ENCODE results near the gene POLR3GL.

POLR3GL gene

DNA sequence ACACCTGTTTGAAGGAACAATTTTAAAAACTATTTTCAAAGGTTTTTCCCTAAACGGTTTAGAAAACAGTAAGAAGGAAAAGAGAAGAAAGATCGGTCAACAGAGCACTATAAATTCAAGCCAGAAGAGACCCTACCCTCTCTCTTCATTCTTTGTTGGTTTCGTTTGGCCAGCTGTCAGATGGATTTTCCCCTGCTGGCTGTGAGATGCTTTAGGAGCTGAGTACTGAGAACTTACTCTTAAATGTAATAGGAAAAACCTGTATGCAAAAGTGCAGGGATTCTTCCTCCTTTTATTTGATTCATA, 33.2 kb downstream of the POLR3GL start:
- H3K4me3 ChIP-seq (ENCODE audit: insufficient read length, low read depth): no peak overlapping the region
- no peaks in the 10 kb centered on the region for H3K4me1 ChIP-seq (ENCODE audit: insufficient read depth, insufficient read length)
- peaks cover 24% of the 10 kb centered on the region for H3K36me3 ChIP-seq (ENCODE audit: insufficient read depth, insufficient read length, low read length)
- DNase-seq (ENCODE audit: low read depth, low spot score): no peak
- TF ChIP-seq SUZ12 (IDR thresholded peaks at IDR 0.05; ENCODE audit: extremely low read depth, insufficient read depth, insufficient read length): no peak
- no peak for TF ChIP-seq ZNF274 (IDR thresholded peaks at IDR 0.05; ENCODE audit: low read depth, low read length)
- no peak for TF ChIP-seq YY1 (IDR thresholded peaks at IDR 0.05; ENCODE audit: insufficient read depth, insufficient read length)
- H3K9me3 ChIP-seq (ENCODE audit: insufficient read depth, low read length): no peaks in the 10 kb centered on the region
- H3K9ac ChIP-seq (ENCODE audit: insufficient read length, low read depth): no peak overlapping the region
- no peaks in the 10 kb centered on the region for H3K27me3 ChIP-seq (ENCODE audit: insufficient read depth, insufficient read length)

GRCh38 chr1:145999321-146000024, 35.0 kb downstream of the POLR3GL start:
- Histone ChIP-seq H3K9ac (ENCODE audit: insufficient read length, low read depth) (peak overlapping the region; percentile 27), H3K9me3 (ENCODE audit: insufficient read depth, low read length) (no peaks in the 10 kb centered on the region), H3K27me3 (ENCODE audit: insufficient read depth, insufficient read length) (no peaks in the 10 kb centered on the region), H3K4me1 (ENCODE audit: insufficient read depth, insufficient read length) (no peaks in the 10 kb centered on the region), H3K4me3 (ENCODE audit: insufficient read length, low read depth) (no peak overlapping the region), H3K36me3 (ENCODE audit: insufficient read depth, insufficient read length, low read length) (peaks cover 6% of the 10 kb centered on the region)
- no peak for DNase-seq (ENCODE audit: low read depth, low spot score)
- TF ChIP-seq ZNF274 (IDR thresholded peaks at IDR 0.05; ENCODE audit: low read depth, low read length): no peak
- TF ChIP-seq YY1 (IDR thresholded peaks at IDR 0.05; ENCODE audit: insufficient read depth, insufficient read length): no peak
- TF ChIP-seq SUZ12 (IDR thresholded peaks at IDR 0.05; ENCODE audit: extremely low read depth, insufficient read depth, insufficient read length): no peak

GRCh38 chr1:146001709-146002108, 37.2 kb downstream of the POLR3GL start:
- no peak for TF ChIP-seq YY1 (IDR thresholded peaks at IDR 0.05; ENCODE audit: insufficient read depth, insufficient read length)
- no peak for TF ChIP-seq SUZ12 (IDR thresholded peaks at IDR 0.05; ENCODE audit: extremely low read depth, insufficient read depth, insufficient read length)
- no peak for TF ChIP-seq ZNF274 (IDR thresholded peaks at IDR 0.05; ENCODE audit: low read depth, low read length)
- no peak for DNase-seq (ENCODE audit: low read depth, low spot score)
- Histone ChIP-seq H3K9me3 (ENCODE audit: insufficient read depth, low read length) (no peaks in the 10 kb centered on the region), H3K36me3 (ENCODE audit: insufficient read depth, insufficient read length, low read length) (no peaks in the 10 kb centered on the region), H3K27me3 (ENCODE audit: insufficient read depth, insufficient read length) (no peaks in the 10 kb centered on the region), H3K4me1 (ENCODE audit: insufficient read depth, insufficient read length) (no peaks in the 10 kb centered on the region), H3K9ac (ENCODE audit: insufficient read length, low read depth) (no peak overlapping the region), H3K4me3 (ENCODE audit: insufficient read length, low read depth) (no peak overlapping the region)

DNA sequence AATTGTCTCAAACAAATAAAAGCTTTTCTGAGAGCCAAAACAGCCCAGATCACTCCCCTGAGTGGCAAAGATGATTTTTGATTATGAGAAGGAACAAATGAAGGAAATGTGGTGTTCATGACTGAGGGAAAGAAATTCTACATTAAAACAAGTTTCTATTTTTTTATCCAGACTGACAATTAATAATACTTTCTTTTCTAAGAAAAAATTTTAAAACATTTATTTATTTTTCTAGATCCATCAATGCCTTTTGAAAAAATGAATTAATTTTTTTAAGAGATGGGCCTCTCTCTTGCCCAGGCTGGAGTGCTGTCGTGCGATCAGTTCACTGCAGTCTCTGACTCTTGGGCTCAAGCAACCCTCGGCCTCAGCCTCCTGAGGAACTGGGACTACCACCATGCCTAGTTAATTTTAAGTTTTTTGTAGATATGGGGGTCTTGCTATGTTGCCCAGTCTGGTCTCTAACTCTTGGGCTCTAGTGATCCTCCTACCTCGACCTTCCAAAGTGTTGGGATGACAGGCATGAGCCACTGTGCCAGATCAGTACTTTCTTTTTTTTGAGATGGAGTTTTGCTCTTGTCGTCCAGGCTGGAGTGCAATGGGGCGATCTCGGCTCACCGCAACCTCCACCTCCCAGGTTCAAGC, 43.1 kb downstream of the POLR3GL start:
- Histone ChIP-seq H3K27me3 (ENCODE audit: insufficient read depth, insufficient read length) (no peaks in the 10 kb centered on the region), H3K9ac (ENCODE audit: insufficient read length, low read depth) (no peak overlapping the region), H3K4me1 (ENCODE audit: insufficient read depth, insufficient read length) (no peaks in the 10 kb centered on the region), H3K36me3 (ENCODE audit: insufficient read depth, insufficient read length, low read length) (no peaks in the 10 kb centered on the region), H3K9me3 (ENCODE audit: insufficient read depth, low read length) (no peaks in the 10 kb centered on the region), H3K4me3 (ENCODE audit: insufficient read length, low read depth) (no peak overlapping the region)
- DNase-seq (ENCODE audit: low read depth, low spot score): no peak
- no peak for TF ChIP-seq ZNF274 (IDR thresholded peaks at IDR 0.05; ENCODE audit: low read depth, low read length)
- no peak for TF ChIP-seq YY1 (IDR thresholded peaks at IDR 0.05; ENCODE audit: insufficient read depth, insufficient read length)
- no peak for TF ChIP-seq SUZ12 (IDR thresholded peaks at IDR 0.05; ENCODE audit: extremely low read depth, insufficient read depth, insufficient read length)

GRCh38 chr1:146010126-146010738, 45.7 kb downstream of the POLR3GL start:
- no peaks in the 10 kb centered on the region for H3K27me3 ChIP-seq (ENCODE audit: insufficient read depth, insufficient read length)
- TF ChIP-seq SUZ12 (IDR thresholded peaks at IDR 0.05; ENCODE audit: extremely low read depth, insufficient read depth, insufficient read length) (no peak), ZNF274 (IDR thresholded peaks at IDR 0.05; ENCODE audit: low read depth, low read length) (no peak), YY1 (IDR thresholded peaks at IDR 0.05; ENCODE audit: insufficient read depth, insufficient read length) (no peak)
- no peaks in the 10 kb centered on the region for H3K36me3 ChIP-seq (ENCODE audit: insufficient read depth, insufficient read length, low read length)
- H3K9ac ChIP-seq (ENCODE audit: insufficient read length, low read depth): no peak overlapping the region
- no peaks in the 10 kb centered on the region for H3K9me3 ChIP-seq (ENCODE audit: insufficient read depth, low read length)
- DNase-seq (ENCODE audit: low read depth, low spot score): no peak
- no peak overlapping the region for H3K4me3 ChIP-seq (ENCODE audit: insufficient read length, low read depth)
- no peaks in the 10 kb centered on the region for H3K4me1 ChIP-seq (ENCODE audit: insufficient read depth, insufficient read length)

DNA sequence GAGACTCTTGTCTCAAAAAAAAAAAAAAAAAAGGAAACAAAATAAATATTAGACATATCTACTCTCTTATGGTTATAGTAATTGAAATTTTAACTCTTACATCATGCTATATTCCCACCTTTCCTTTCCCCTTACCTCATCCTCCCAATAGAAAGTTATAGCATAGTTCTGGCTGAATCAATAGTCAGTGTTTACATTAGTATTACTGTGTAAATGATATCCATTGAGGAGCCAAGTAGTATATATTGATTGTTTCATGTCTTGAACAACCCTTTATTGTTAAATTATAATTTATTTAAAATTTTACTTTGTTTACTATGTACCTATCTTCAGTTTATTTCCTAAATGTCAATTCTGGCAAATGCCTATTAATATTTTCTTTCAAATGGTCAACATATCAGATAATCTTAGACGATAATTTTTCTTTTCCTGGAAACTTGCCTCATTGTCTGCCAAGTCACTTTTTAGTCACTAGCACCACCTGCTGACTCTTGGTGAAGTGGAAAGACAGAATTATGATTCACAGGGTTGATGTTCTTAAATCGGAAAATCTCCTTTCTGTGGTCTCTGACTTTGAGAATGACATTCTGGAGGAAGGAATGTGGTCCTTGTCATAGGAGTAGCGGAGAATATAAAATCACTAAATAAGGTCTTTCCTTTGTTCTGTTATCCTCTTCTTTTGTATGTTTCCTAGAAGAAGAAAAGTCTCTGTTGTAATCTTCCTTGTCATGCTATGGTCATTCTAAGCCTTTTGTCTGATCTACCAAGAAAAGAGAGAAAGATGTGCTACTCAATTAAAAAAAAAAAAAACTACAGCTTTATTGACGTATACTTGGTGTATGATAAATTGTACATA, 48.4 kb downstream of the POLR3GL start:
- no peaks in the 10 kb centered on the region for H3K36me3 ChIP-seq (ENCODE audit: insufficient read depth, insufficient read length, low read length)
- H3K4me3 ChIP-seq (ENCODE audit: insufficient read length, low read depth): no peak overlapping the region
- TF ChIP-seq YY1 (IDR thresholded peaks at IDR 0.05; ENCODE audit: insufficient read depth, insufficient read length) (no peak), ZNF274 (IDR thresholded peaks at IDR 0.05; ENCODE audit: low read depth, low read length) (no peak), SUZ12 (IDR thresholded peaks at IDR 0.05; ENCODE audit: extremely low read depth, insufficient read depth, insufficient read length) (no peak)
- no peak overlapping the region for H3K9ac ChIP-seq (ENCODE audit: insufficient read length, low read depth)
- DNase-seq (ENCODE audit: low read depth, low spot score): peak; percentile 56
- H3K27me3 ChIP-seq (ENCODE audit: insufficient read depth, insufficient read length): no peaks in the 10 kb centered on the region
- H3K9me3 ChIP-seq (ENCODE audit: insufficient read depth, low read length): no peaks in the 10 kb centered on the region
- H3K4me1 ChIP-seq (ENCODE audit: insufficient read depth, insufficient read length): no peaks in the 10 kb centered on the region
